ENCODE measurements around the gene UAP1.
"Not testable (repeated sequence)": the region's sequence is repeated elsewhere in the genome, so short reads cannot be mapped to it uniquely, and the experiment has no call there.

Gene UAP1

DNA sequence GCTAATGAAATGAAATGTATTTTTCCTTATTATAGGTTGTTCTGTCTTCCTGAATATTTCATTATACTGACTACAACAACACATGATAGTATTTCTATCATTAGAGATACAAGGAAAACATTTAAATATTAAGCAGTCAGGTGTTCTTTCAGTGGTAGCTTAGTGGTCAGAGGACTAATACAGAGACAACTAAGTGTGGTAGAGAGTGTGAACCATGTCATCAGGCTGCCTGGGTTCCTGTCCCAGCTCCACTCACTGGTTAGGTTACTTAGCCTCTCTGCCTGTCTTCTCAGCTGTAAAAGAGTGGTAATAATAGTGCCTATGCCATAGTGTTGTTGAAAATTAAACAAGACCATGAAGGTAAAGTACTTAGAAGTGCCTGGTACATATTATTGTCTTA is 3.9 kb downstream of the UAP1 start:
- DNase-seq, result no peak

DNA sequence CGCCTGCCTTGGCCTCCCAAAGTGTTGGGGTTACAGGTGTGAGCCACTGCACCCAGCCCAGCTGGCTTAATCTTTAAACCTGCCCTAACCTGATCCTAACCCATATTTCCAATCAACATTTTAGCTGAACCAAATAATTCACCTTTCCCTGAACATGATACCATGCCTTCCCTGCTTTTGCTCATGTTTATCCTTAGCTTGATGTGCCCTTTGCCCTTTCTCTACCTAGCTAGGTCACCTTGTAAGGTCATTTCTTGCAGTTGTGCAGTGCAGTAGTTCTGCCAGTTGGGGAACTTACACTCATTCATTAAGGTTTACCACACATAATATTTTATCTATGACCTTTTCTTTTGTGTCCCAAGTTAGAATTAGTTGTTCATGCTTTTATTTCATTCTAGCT is 5.3 kb downstream of the UAP1 start:
- DNase-seq, result no peak

DNA sequence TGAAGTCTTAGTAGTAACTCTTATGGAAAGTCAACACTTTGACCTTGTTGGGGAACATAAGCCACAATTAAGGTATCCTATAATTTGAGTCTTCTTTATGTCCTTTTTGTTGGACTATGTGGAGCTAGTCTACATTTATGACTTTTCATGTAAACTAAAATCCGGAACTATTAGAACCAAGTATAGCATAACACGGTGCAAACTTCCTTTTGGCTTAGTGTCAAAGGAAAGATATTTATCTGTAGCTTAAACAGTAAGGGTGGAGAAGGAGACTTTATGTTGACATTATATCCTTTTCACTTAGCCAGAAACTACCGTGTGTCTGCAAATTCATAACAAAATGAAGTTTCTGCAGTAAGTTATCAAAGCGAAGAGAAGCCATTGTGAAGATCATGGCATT is 7.3 kb downstream of the UAP1 start:
- DNase-seq, result no peak

DNA sequence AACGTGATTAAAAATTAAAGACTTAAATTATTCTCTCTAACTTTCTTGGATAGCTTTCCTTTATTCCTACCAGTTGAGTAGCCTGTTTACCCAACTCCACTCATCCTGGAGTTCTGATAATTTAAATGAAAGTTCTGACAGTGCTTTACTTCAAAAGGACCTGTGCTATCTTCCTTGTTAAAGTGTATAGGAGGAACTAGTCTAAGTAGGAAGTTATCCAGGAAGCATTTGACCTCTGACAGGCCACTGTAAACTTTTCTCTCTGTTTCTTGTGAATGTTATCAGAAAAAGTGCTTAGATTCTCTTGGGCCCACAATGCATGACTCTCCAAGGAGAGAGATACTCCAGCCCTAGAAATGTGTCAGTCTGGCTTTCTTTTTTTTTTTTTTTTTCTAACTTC is 9.2 kb downstream of the UAP1 start:
- DNase-seq, result no peak

DNA sequence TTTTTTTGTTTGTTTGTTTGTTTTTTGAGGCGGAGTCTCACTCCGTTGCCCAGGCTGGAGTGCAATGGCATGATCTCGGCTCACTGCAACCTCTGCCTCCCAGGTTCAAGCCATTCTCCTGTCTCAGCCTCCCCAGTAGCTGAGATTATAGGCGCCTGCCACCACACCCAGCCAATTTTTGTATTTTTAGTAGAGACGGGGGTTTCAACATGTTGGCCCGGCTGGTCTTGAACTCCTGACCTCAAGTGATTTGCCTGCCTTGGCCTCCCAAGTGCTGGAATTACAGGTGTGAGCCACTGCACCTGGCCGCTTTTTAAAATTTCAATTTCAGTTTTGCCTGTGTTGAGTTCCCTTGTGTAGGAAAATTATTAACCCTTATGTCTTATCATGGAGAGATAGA is 9.6 kb downstream of the UAP1 start:
- DNase-seq, result not testable (repeated sequence)

DNA sequence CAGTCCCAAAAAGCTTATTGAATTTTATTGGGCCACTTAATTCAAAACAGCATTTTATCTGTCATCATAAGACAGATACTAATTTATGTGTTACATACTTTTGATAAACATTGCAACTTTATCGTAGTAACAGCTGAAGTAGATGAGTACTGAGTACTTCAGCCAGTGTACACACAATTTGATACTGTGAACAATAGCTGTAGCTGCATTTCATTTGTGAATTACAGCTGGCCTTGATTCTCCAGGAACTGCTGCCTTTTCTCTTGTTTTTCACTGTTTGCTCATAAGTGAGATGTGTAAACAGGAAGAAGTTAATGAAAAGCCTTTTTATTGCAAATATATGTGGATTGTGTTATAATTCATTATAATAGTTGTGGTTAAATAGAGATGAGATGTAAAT is 10.2 kb downstream of the UAP1 start:
- no peak for DNase-seq

DNA sequence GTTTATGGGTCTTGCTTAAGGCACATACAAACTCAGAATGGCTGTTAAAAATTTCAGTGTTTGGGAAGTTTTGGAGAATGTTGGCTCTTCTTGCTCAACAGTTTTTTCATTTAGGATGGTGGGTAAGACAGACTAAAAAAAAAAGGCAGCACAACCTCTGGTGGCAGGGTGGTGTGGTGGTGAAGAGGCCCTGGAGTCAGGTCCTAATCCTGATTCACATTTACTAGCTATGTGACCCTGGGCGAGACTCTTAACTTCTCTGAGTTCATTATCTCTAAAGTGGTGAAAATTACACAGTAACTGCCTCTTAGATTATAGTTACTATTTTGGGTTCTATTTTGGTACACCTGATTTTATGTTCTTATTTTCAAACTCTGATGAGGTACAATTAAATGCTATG is 11.6 kb downstream of the UAP1 start:
- DNase-seq, result no peak

DNA sequence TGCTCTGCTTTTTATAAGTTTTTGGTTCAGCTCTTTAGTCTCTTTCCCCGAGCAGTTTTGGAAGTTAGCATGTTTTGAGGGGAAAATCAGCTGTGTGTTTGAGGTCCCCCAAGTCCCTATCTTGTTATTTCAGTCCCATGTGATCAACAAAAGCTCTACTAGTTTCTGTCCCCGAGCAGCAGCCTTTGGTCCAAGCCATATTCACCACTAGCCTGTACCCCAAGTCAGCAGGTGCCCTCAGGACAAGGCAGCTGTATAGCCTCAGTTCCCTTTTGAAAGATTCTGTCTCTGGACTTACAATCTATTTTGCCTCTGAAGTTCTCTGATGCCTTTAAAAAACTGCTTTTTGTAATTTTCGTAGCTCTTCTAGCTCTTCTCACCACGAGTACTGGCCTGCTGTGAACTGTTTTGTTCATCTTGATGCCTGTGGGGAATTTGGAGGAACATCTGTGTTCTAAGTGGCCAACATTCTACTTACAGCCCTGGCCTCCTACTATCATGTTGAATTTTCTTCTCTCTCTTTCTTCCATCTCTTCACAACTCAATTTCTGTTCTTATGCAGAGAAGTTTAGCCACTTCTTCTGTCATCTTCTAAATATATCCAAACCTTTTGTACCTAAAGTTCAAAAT is 16.7 kb downstream of the UAP1 start:
- DNase-seq, result no peak

DNA sequence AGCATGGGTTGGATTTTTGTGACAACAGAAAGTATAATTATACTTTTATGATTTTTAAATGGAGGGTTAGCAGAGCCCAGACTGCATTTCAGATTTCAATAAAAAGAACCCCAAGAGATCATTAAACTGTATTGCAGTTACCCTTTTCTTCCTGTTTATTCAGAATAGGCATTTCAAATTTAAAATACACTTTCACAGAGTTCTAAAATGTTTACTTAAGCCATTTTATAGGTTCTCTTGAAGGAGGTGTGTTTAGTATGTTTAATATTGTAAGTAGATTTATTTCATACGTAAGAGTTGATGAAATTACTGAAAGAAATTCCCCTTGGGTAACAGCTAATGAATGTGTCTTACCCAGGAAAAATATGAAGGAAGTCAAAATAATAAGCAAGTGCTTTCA is 17.4 kb downstream of the UAP1 start:
- DNase-seq, result no peak

DNA sequence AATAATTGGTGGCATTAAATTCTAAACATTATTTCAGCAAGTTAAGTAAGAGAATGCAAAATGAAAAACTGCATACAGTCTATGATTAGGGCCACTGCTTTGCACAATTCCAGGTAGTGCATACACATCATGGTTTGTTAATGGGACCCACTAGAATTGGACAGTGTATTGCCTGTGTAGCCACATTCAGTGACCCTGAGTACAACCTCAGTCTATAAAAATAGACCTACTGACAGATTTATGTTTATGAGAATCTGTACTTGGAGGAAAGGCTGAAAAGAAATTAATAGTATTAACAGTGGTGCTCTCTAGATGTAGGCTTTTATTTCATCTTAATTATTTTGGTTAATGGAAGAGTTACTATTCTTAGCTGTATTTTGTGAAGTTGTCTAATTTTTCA is 18.8 kb downstream of the UAP1 start:
- no peak for DNase-seq

DNA sequence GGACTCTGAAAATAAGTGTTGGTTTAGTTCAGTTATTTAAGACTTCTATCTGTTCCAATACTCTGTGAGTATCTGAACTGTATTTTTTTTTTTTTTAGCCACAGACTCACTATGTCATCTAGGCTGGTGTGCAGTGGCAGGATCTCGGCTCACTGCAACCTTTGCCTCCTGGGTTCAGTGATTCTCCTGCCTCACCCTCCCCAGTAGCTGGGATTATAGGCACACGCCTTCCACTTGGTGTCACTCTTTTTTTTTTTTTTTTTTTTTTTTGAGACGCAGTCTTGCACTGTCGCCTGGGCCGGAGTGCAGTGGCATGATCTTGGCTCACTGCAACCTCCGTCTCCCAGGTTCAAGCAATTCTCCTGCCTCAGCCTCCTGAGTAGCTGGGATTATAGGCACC is 21.4 kb downstream of the UAP1 start:
- DNase-seq, result not testable (repeated sequence)

DNA sequence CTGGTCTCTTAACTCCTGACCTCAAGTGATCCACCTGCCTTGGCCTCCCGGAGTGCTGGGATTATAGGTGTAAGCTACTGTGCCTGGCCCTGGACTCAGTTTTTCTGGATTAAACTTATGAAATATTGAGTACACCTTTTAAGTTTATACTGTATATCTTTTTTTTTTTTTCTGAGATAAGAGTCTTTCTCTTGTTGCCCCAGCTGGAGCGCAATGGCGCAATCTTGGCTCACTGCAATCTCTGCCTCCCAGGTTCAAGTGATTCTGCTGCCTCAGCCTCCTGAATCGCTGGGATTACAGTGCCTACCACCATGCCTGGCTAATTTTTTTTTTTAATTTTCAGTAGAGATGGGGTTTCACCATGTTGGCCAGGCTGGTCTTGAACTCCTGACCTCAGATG is 23.6 kb downstream of the UAP1 start:
- DNase-seq, result not testable (repeated sequence)

DNA sequence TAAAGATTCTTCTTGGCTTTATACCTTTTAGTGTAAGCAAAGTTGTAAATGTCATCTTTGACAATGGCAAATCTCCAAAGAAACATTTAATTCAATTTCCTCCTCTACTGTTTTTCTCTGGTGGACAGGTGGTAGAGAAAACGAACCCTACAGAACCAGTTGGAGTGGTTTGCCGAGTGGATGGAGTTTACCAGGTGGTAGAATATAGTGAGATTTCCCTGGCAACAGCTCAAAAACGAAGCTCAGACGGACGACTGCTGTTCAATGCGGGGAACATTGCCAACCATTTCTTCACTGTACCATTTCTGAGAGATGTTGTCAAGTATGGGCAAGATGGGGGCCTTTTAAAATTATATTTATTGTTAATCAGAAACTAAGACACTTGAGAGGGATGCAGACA is 25.8 kb downstream of the UAP1 start:
- no peak for DNase-seq

DNA sequence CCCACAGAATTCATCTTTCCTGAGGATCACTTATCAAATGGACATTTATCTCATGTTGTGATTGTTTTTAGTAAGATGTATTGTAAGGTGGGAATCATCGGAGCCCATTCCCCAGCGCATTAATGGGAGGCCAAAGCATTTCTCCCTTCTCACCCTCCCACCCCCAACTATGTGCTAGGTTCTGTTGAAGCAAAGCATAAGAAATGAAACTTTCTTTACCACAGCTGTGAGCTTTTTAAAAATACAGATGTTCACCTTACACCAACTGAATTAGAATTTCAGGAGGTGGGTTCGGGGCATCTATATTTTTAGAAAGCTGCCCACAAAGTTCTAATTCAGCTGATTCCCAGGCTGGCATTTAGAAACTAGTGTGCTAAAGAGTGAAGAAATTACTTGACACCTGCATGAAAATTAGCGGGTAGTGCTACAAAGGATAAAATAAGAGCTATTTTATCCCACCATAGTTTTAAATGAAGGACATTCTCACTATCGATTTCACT is 26.3 kb downstream of the UAP1 start:
- no peak for DNase-seq

DNA sequence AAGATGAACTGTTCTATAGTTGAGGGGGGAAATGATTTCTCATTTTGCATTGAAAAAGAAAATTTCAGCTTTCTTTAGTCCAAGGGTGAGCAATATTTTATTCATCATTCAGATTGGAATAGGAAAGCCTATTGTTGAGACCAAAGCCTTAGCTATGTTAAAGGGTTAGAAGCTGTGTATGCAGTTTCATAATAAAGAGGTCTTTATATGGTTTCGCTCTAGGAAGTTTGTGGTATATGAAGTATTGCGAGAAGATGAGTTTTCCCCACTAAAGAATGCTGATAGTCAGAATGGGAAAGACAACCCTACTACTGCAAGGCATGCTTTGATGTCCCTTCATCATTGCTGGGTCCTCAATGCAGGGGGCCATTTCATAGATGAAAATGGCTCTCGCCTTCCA is 28.6 kb downstream of the UAP1 start:
- DNase-seq, result no peak

DNA sequence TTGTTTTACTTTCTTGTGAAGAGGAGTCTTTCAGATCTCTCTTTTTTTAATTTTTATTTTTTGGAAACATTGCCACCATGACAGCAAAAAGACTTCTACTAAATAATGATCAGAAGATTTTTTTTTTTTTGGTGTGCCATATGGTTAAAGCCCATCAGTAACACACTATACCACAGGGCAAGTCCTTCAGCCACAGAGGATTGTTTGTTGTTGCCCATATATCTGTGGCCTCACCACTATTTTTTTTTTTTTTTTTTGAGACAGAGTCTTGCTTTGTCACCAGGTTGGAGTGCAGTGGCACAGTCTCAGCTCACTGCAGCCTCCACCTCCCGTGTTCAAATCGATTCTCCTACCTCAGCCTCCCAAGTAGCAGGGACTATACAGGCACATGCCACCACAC is 29.2 kb downstream of the UAP1 start:
- no peak for DNase-seq

DNA sequence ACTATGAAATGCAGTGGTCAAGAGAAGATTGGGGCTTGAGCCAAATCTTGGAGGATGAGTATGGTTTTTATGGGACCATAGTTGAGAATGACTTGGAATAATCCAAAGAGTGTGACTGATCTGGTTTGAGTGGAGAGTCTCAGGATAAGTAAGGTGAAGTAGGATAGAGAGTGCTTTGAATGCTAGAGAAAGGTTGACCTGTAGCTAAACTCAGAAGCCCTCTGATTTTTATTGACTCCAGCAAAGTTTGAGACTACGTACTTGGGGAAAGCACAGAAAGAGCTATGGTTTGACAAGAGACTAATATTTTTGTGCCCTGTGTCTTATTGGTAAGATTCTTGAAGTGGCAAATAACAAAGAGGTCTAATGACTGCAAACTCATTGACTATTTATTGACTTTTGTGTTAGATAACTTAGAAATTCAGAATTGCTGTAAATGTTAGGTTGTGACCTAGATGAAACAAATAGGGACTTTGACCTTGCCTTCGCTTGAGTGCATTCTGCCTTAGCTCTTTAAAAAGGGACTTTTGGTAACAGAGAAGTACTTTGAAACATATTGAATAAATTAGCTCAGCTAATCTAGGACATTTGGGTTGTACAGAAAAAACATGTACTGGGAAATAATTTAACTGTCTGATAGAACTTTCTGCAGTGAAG is 35.1 kb downstream of the UAP1 start:
- no peak for DNase-seq

DNA sequence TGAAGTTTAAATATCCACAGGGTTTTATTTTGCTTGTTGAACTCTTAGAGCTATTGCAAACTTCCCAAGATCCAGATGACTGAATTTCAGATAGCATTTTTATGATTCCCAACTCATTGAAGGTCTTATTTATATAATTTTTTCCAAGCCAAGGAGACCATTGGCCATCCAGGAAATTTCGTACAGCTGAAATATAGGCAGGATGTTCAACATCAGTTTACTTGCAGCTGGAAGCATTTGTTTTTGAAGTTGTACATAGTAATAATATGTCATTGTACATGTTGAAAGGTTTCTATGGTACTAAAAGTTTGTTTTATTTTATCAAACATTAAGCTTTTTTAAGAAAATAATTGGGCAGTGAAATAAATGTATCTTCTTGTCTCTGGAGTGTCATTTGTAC is 37.9 kb downstream of the UAP1 start:
- DNase-seq, result no peak

DNA sequence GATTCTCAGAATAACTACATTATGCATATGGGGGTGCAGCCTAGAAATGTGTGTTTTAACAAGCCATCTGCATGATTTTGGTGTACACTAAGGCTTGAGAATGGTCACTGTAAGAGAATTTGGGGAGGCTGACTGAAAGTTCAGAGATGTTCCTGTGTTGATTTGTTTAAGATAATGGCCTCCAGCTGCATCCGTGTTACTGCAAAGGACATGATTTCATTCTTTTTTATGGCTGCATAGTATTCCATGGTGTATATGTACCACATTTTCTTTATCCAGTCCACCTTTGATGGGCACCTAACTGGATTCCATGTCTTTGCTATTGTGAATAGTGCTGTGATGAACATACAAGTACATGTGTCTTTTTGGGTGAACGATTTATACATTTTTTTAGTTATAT is 41.6 kb downstream of the UAP1 start:
- not testable (repeated sequence) for DNase-seq

DNA sequence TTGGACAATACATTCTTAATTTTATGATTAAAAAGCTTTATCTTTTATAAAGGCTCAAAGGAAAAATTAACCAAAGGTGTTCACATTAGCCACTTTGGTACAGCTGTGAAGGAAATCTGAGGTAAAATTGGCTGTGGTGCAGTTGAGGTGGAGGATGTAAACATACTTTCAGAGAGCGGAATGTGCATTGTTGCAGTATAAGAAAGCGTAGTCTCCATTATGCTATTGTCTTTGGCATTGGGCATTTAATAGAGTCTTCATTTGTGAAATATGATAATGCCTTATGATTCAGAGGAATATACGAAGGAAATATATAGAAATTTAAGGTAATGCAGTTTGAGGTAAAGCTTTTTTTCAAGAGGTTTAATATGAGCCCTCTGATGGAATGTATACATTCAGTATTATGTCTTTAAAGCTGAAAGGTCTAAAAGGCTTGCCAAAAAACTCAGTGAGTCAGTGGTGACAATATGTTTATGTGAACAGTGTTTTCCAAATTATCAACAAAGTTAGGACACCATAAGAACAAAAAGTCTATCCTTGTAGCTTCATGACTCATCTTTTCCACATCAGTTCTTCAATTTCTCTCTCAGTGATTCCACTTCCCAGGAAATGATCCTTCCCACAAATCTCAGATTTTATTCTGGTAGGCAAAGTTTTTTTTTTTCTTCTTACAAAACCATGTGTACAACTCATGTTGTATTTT is 43.9 kb downstream of the UAP1 start:
- DNase-seq, result no peak

DNA sequence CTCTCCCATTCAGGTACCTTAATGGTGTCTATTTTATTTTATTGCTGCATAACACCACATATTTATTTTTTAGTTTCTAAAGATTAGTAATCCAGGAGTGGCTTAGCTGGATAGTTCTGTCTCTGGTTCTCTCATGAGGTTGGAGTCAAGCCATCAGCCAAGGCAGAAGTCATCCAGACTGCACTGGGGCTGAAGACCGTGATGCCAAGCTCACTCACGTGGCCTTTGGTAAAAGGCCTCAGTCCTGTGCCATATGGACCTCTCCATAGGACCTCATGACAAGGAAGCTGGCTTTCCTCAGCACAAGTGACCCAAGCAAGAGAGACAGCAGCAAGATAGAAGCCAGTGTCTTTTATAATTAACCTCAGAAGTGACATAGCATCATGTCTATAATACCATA is 47.8 kb downstream of the UAP1 start:
- DNase-seq, result no peak

DNA sequence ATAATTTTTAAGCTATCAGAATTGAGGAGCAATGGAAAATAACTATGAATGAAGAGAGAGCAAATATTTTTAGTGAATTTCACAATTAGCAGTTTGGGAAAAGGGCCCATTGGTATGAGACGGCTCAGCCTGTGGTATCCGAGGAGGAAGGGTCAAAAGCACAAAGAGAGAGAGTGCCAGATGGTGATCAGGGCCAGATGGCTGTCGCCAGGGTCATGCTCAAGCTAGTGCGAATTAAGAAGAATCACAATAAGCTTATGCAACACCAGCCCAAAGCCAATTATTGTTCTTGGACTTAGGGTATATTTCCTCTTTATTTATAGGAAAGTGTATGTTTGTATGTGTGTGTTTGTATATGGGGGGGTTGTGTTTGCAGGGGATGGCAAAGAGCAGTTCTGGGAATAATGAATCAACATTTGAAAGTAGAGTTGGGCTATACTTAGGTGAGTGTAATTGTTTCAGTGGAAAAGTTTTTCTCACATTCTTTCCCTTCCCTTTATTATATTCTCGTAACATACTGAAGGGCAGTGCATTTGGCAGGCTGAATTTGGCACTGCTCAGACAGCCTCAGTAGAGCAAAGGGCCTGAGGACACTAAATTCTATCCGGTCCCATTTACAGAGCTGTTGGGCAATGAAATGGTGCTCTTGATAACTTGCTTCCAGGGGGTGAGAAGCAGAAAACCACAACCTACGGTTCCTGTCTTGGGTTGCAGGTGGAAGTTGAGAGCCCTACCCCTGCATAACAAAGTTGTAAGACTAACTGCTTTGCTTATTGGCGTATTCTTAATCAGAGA is 51.3 kb downstream of the UAP1 start:
- DNase-seq, result no peak

DNA sequence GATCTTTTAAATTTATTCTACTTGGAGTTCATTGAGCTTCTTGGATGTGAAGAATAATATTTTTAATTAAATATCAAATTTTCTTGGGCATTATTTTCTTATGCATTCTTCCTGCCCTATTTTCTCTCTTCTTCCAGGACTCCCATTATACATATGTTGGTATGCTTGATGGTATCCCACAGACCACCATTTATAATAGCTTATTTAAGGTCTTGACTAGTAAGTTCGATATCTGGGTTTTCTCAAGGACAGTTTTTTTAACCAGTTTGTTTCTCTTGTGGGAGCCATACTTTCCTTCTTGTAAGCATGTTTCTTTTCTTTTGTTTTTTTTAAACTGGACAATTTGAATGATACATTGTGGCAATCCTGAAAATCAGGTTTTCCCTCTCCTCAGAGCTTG is 55.3 kb downstream of the UAP1 start:
- DNase-seq, result no peak

DNA sequence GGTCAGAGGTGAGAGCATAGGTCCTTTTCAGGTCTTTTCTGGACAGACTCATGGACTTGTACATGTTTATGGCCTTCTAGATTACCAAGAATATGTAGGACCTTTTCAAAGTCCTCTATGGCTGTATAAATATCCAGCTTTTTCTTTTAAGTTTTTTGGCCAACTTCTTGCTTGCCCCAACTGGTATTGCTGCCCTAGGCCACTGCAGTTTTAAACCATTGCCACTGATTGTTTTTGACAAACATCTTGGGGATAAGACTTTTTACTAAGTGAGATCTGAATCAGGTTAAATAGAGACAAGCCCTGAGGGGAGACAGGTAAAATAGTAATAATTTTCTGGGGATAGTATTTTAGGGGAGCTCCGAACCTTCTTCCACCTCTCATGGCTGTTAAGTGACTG is 56.0 kb downstream of the UAP1 start:
- DNase-seq, result no peak
